PC-9 (cell line): ENCODE results near the gene MB21D2.

Experiments
- EZH2 ChIP-seq: fragments of 200-600 bp; sonication (generic); IDR thresholded peaks from 2 replicates; pipeline ENCODE4 v1.8.0; 2017; ENCODE audit warnings: antibody characterized with exemption, low read depth
- TF ChIP-seq, protein P1 (sequence below): fragments of 200-600 bp; sonication (generic); conservative IDR thresholded peaks from 2 replicates; pipeline ENCODE4 v1.6.1; 2017; ENCODE audit warnings: mixed run types, antibody characterized with exemption, mild to moderate bottlenecking, moderate library complexity

DNA sequence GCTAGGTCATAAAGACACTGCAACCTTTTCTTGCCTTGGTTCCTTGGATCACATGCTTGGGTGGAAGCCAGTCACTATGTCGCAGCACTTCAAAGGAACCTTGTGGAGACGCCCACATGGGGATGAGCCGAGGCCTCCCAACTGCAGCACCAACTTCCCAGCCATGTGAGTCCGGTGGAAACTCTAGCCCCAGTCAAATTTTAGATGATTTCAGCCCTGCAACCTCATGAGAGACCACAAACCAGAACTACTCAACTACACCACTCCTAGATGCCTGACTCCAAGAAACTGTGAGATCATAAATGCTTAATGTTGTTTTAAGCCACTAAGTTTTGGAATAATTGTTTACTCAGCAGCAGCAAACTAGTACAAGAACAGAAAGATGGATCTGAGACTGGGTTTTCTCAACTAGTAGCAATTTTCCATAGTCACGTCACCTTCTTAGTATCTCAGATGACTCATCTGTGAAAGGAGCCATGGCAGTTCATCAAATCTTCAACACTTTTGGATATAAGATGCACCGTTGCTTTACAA is 86.5 kb downstream of the MB21D2 start:
- TF ChIP-seq, protein P1, sequence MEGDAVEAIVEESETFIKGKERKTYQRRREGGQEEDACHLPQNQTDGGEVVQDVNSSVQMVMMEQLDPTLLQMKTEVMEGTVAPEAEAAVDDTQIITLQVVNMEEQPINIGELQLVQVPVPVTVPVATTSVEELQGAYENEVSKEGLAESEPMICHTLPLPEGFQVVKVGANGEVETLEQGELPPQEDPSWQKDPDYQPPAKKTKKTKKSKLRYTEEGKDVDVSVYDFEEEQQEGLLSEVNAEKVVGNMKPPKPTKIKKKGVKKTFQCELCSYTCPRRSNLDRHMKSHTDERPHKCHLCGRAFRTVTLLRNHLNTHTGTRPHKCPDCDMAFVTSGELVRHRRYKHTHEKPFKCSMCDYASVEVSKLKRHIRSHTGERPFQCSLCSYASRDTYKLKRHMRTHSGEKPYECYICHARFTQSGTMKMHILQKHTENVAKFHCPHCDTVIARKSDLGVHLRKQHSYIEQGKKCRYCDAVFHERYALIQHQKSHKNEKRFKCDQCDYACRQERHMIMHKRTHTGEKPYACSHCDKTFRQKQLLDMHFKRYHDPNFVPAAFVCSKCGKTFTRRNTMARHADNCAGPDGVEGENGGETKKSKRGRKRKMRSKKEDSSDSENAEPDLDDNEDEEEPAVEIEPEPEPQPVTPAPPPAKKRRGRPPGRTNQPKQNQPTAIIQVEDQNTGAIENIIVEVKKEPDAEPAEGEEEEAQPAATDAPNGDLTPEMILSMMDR, result no peak
- no peak for TF ChIP-seq EZH2
